ENCODE data around the gene SLC52A3. TPM values are rescaled to one million over a fixed set of nuclear protein-coding genes. Genes with fewer than 3 reads are reported as not detected.

The SLC52A3 gene
- total and polyA plus RNA-seq, 9 of the 15 experiments (the other 6 are each of a cell fraction or from before 2014, with no cell fraction given), result 0.06 to 0.60 (median 0.11) TPM

GRCh38 chr20:728256-728944 is 39.9 kb downstream of the SLC52A3 start (continued):
- TF ChIP-seq, protein P1, sequence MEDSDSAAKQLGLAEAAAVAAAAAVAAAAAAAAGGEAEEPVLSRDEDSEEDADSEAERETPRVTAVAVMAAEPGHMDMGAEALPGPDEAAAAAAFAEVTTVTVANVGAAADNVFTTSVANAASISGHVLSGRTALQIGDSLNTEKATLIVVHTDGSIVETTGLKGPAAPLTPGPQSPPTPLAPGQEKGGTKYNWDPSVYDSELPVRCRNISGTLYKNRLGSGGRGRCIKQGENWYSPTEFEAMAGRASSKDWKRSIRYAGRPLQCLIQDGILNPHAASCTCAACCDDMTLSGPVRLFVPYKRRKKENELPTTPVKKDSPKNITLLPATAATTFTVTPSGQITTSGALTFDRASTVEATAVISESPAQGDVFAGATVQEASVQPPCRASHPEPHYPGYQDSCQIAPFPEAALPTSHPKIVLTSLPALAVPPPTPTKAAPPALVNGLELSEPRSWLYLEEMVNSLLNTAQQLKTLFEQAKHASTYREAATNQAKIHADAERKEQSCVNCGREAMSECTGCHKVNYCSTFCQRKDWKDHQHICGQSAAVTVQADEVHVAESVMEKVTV (CRISPR knock-in tag; IDR thresholded peaks at IDR 0.05), result peak; percentile 92
- TF ChIP-seq ZNF263 (CRISPR knock-in tag; IDR thresholded peaks at IDR 0.05; ENCODE audit: borderline replicate concordance) (peak; percentile 18; the same call in 1 of the 2 replicates), HMG20B (CRISPR knock-in tag; IDR thresholded peaks at IDR 0.05) (no peak), CREM (IDR thresholded peaks at IDR 0.05; ENCODE audit: low read depth) (peak; percentile 68), TGIF2 (CRISPR knock-in tag; IDR thresholded peaks at IDR 0.05) (0 out of 2 replicates have a peak, but pooled peaks have one; percentile 51), ZBTB11 (CRISPR knock-in tag; IDR thresholded peaks at IDR 0.05) (0 out of 6 replicates have a peak, but pooled peaks of 1 of the 3 experiments have one; percentile 24), RBM17 (IDR thresholded peaks at IDR 0.05; ENCODE audit: borderline replicate concordance, low read depth, low read length) (no peak), L3MBTL2 (IDR thresholded peaks at IDR 0.05) (peak; percentile 60; the same call in 1 of the 2 replicates), CHCHD3 (CRISPR knock-in tag; IDR thresholded peaks at IDR 0.05) (no peak), KAT7 (CRISPR knock-in tag; IDR thresholded peaks at IDR 0.05; ENCODE audit: borderline replicate concordance) (peak; percentile 82), MYNN (IDR thresholded peaks at IDR 0.05) (0 out of 2 replicates have a peak, but pooled peaks have one; percentile 40), MYNN (CRISPR knock-in tag; IDR thresholded peaks at IDR 0.05) (no peak), NBN (IDR thresholded peaks at IDR 0.05; ENCODE audit: low read depth) (0 out of 2 replicates have a peak, but pooled peaks have one; percentile 49), ZNF639 (CRISPR knock-in tag; conservative IDR thresholded peaks at IDR 0.05 in 1 of 2, IDR thresholded peaks at IDR 0.05 in 1 of 2) (0 out of 4 replicates have a peak, but pooled peaks of 1 of the 2 experiments have one; percentile 29), GABPB1 (CRISPR knock-in tag; IDR thresholded peaks at IDR 0.05) (peak; percentile 73), PRMT5 (CRISPR knock-in tag; IDR thresholded peaks at IDR 0.05) (no peak), SMAD4 (CRISPR knock-in tag; conservative IDR thresholded peaks at IDR 0.05) (peak; percentile 52; the same call in 1 of the 2 replicates), NCOA6 (IDR thresholded peaks at IDR 0.05) (no peak), MYC (IDR thresholded peaks at IDR 0.05; ENCODE audit: low read depth, low read length) (peak; percentile 56; the same call in 1 of the 2 replicates), MYC (CRISPR knock-in tag; IDR thresholded peaks at IDR 0.05; ENCODE audit: borderline replicate concordance, low read depth) (no peak), NFE2 (IDR thresholded peaks at IDR 0.05; ENCODE audit: low read depth) (peak; percentile 22; the same call in 1 of the 2 replicates), ZNF24 (IDR thresholded peaks at IDR 0.05) (0 out of 2 replicates have a peak, but pooled peaks have one; percentile 25), CBX5 (IDR thresholded peaks at IDR 0.05; ENCODE audit: borderline replicate concordance, low read depth) (peak; percentile 60)

All from K562 (cell line).